Astrocyte (in vitro differentiated cells and primary cell): Measurements from ENCODE around the gene UCP2.

Source experiments
- EZH2 ChIP-seq: IDR thresholded peaks from 2 replicates; pipeline ENCODE4 v1.6.1; 2012; ENCODE audit warnings: mild to moderate bottlenecking, low read length, inconsistent platforms; ENCODE audit not compliant: insufficient read depth
- TF ChIP-seq, protein P1 (sequence below): IDR thresholded peaks from 2 replicates; pipeline ENCODE4 v1.5.1; 2011; ENCODE audit warnings: low read depth, mild to moderate bottlenecking, inconsistent platforms, low read length, moderate library complexity; ENCODE audit not compliant: insufficient read depth

DNA sequence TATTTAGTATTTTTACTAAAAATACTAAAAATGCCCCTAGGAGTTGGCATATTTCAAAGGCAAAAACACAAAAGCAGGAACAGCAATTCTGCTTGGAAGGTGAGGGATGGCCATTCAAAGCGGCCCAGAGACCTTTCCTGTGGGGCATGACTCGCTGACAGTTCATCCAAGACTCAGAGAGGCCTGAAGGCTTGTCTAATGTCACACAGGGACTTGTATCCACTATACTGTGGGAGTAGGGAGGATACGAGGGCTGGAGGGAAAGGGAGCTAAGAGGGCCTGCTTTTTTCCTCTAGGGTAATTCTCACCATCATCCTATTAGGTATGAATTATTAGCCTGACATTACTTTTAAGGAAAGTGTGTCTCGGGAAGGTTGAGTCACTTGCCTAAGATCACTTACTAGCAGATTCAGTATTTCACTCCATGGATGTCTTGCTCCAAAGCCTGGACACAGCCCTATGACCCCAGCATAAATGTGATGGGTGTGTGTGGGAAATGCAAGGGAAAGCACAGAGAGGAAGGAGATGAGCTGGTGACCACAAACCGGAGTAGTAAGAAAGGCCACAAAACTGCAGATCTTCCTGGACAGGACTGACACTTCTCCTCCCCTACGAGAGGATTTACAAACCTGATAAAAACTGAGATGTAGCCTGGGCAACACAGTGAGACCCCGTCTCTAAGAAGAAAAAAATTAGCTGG, 43.0 kb upstream of the UCP2 start:
- no peak for TF ChIP-seq EZH2
- TF ChIP-seq, protein P1, sequence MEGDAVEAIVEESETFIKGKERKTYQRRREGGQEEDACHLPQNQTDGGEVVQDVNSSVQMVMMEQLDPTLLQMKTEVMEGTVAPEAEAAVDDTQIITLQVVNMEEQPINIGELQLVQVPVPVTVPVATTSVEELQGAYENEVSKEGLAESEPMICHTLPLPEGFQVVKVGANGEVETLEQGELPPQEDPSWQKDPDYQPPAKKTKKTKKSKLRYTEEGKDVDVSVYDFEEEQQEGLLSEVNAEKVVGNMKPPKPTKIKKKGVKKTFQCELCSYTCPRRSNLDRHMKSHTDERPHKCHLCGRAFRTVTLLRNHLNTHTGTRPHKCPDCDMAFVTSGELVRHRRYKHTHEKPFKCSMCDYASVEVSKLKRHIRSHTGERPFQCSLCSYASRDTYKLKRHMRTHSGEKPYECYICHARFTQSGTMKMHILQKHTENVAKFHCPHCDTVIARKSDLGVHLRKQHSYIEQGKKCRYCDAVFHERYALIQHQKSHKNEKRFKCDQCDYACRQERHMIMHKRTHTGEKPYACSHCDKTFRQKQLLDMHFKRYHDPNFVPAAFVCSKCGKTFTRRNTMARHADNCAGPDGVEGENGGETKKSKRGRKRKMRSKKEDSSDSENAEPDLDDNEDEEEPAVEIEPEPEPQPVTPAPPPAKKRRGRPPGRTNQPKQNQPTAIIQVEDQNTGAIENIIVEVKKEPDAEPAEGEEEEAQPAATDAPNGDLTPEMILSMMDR: no peak
